GM23338 (cell line): Measurements from ENCODE around the gene WARS2. TPM values are rescaled to one million over a fixed set of nuclear protein-coding genes. Genes with fewer than 3 reads are reported as not detected.

Experiments
- ATAC-seq: fragments of 200-7000 bp; cut with Tn5 transposase; 3 replicates; pipeline ENCODE4 v1.9.1; 2020
- DNase-seq: peaks from one replicate; pipeline ENCODE4 v3.0.0-alpha.2; 2015; ENCODE audit warnings: low spot score
- H2AFZ ChIP-seq: fragments of 200-600 bp; sonication (generic); 2 replicates; pipeline ENCODE4 v1.8.0; 2016; ENCODE audit warnings: antibody characterized with exemption, mild to moderate bottlenecking, moderate library complexity
- H3F3A ChIP-seq: fragments of 200-600 bp; sonication (generic); replicated peaks from 2 replicates; pipeline ENCODE4 v1.8.0; 2017; ENCODE audit warnings: antibody characterized with exemption, mixed run types, low read depth
- H3K27ac ChIP-seq: fragments of 200-600 bp; sonication (generic); 2 replicates; pipeline ENCODE4 v1.6.1; 2016; ENCODE audit warnings: low read depth
- H3K27me3 ChIP-seq: fragments of 200-600 bp; sonication (generic); 2 replicates; pipeline ENCODE4 v1.8.0; 2016; ENCODE audit warnings: mild to moderate bottlenecking, mixed run types, moderate library complexity; ENCODE audit not compliant: insufficient read depth
- H3K36me3 ChIP-seq: fragments of 200-600 bp; sonication (generic); 2 replicates; pipeline ENCODE4 v1.8.0; 2016; ENCODE audit warnings: mild to moderate bottlenecking; ENCODE audit not compliant: insufficient read depth
- H3K4me1 ChIP-seq: fragments of 200-600 bp; sonication (generic); 2 replicates; pipeline ENCODE4 v1.8.0; 2016; ENCODE audit warnings: mild to moderate bottlenecking, moderate library complexity; ENCODE audit not compliant: insufficient read depth
- H3K4me2 ChIP-seq: fragments of 200-600 bp; sonication (generic); 2 replicates; pipeline ENCODE4 v1.7.1; 2017; ENCODE audit warnings: mixed run types
- H3K4me3 ChIP-seq: fragments of 200-600 bp; sonication (generic); 2 replicates; pipeline ENCODE4 v1.6.1; 2016; ENCODE audit warnings: mixed run types
- H3K79me2 ChIP-seq: fragments of 200-600 bp; sonication (generic); replicated peaks from 2 replicates; pipeline ENCODE4 v1.8.0; 2017; ENCODE audit warnings: mild to moderate bottlenecking; ENCODE audit not compliant: insufficient read depth
- H3K9me2 ChIP-seq: fragments of 200-600 bp; sonication (generic); 2 replicates; pipeline ENCODE4 v1.8.0; 2017; ENCODE audit not compliant: insufficient read depth
- H4K20me1 ChIP-seq: fragments of 200-600 bp; sonication (generic); replicated peaks from 2 replicates; pipeline ENCODE4 v1.8.0; 2017; ENCODE audit warnings: mild to moderate bottlenecking; ENCODE audit not compliant: insufficient read depth
- H3K27ac Mint-ChIP-seq: 2 replicates; pipeline ENCODE4 v1.8.0; 2020; ENCODE audit warnings: inconsistent platforms, mild to moderate bottlenecking, moderate library complexity, mixed read lengths
- H3K27me3 Mint-ChIP-seq: 3 replicates; pipeline ENCODE4 v1.8.0; 2022; ENCODE audit warnings: low read depth, mild to moderate bottlenecking, moderate library complexity, mixed read lengths, inconsistent platforms; ENCODE audit not compliant: insufficient read depth, poor library complexity
- H3K36me3 Mint-ChIP-seq: 3 replicates; pipeline ENCODE4 v1.8.0; 2021; ENCODE audit warnings: low read depth, mild to moderate bottlenecking, inconsistent platforms, moderate library complexity, mixed read lengths
- H3K4me1 Mint-ChIP-seq: 3 replicates; pipeline ENCODE4 v1.8.0; 2020; ENCODE audit warnings: mild to moderate bottlenecking, inconsistent platforms, mixed read lengths
- H3K4me3 Mint-ChIP-seq: 3 replicates; pipeline ENCODE4 v1.8.0; 2021; ENCODE audit warnings: moderate library complexity, mild to moderate bottlenecking, inconsistent platforms, mixed read lengths
- H3K9me3 Mint-ChIP-seq: 3 replicates; pipeline ENCODE4 v1.8.0; 2020; ENCODE audit warnings: moderate library complexity, mild to moderate bottlenecking, inconsistent platforms, mixed read lengths
- CREB1 ChIP-seq: fragments of 250-450 bp; sonication (Bioruptor Pico); IDR thresholded peaks from 2 replicates; pipeline ENCODE4 v1.5.0; 2020; ENCODE audit warnings: low read depth, mild to moderate bottlenecking, moderate library complexity
- EZH2 ChIP-seq: fragments of 200-600 bp; sonication (generic); IDR thresholded peaks from one replicate; pipeline ENCODE4 v1.8.0; 2017; ENCODE audit warnings: antibody characterized with exemption, mild to moderate bottlenecking, low read depth; ENCODE audit not compliant: unreplicated experiment
- EZH2phosphoT487 ChIP-seq: fragments of 200-600 bp; sonication (generic); IDR thresholded peaks from one replicate; pipeline ENCODE4 v1.8.1; 2018; ENCODE audit warnings: antibody characterized with exemption; ENCODE audit not compliant: unreplicated experiment
- JUNB ChIP-seq: IDR thresholded peaks from one replicate; pipeline ENCODE4 v1.6.1; 2016; ENCODE audit warnings: antibody characterized with exemption; ENCODE audit not compliant: unreplicated experiment
- NANOG ChIP-seq: IDR thresholded peaks from 2 replicates; pipeline ENCODE4 v1.6.1; 2016; ENCODE audit warnings: antibody characterized with exemption, borderline replicate concordance
- POLR2AphosphoS5 ChIP-seq: IDR thresholded peaks from 2 replicates; pipeline ENCODE4 v1.6.1; 2016; ENCODE audit warnings: antibody characterized with exemption, low read depth
- STAT1 ChIP-seq: IDR thresholded peaks from one replicate; pipeline ENCODE4 v1.6.1; 2016; ENCODE audit warnings: antibody characterized with exemption; ENCODE audit not compliant: unreplicated experiment
- ZNF114 ChIP-seq: fragments of 250-450 bp; sonication (Bioruptor Pico); IDR thresholded peaks from 2 replicates; pipeline ENCODE4 v1.5.0; 2020; ENCODE audit warnings: mild to moderate bottlenecking, moderate library complexity
- ZNF331 ChIP-seq: fragments of 250-450 bp; sonication (Bioruptor Pico); IDR thresholded peaks from 2 replicates; pipeline ENCODE4 v1.5.0; 2020; ENCODE audit warnings: low read depth, mild to moderate bottlenecking, moderate library complexity
- polyA plus RNA-seq: library from polyadenylated mRNA; unstranded; fragments of >200 nt; fragmentation: Nextera tagmentation; extraction: Ambion mirVana; gene quantifications from 2 replicates; pipeline ENCODE4 v1.2.1, GENCODE V29; 2016
- total RNA-seq: library from RNA; depleted of rRNA; stranded (reverse); fragments of >200 nt; shearing (Covaris generic); gene quantifications from 2 replicates; pipeline ENCODE4 v1.2.3, GENCODE V29; 2014
- TF ChIP-seq, protein P1 (sequence below): IDR thresholded peaks from 2 replicates; pipeline ENCODE4 v1.6.1; 2016; ENCODE audit warnings: antibody characterized with exemption
- TF ChIP-seq, protein P2 (sequence below): fragments of 250-450 bp; sonication (Bioruptor Pico); IDR thresholded peaks from 2 replicates; pipeline ENCODE4 v1.5.0; 2020; ENCODE audit warnings: mild to moderate bottlenecking, moderate library complexity
- TF ChIP-seq, protein P3 (sequence below), 2 experiments: fragments of 200-600 bp in 1 of 2; sonication (generic) in 1 of 2; conservative IDR thresholded peaks; 2 replicates each; pipeline versions ENCODE4 v1.5.1 to v1.6.1; 2016 to 2017; ENCODE audit warnings: antibody characterized with exemption in 2 of 2, low read depth in 2 of 2, mild to moderate bottlenecking in 2 of 2, moderate library complexity in 1 of 2

WARS2 gene
- total and polyA plus RNA-seq, 2 experiments from 2014 or later: 6.4 to 12.6 TPM

DNA sequence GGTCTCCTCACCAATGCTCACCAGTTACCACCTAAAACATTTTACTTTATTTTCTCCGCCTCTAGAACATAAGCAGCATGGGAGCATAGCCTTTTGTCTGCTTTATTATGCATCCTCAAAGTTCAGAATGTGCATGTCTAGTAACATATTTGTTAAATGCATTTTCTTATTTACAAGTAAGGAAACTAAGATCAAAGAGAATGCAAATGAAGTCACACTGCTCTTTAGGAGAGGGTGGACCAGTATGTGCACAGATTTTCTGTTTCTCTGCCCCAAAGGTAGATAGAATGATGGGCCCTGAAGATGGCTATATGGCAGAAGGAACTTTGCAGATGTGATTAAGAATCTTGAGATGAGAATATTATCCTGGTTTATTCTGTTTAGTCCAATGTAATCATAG lies 9.7 kb upstream of the WARS2 start:
- Mint-ChIP-seq H3K27ac (no peak overlapping the region), H3K27me3 (no peaks in the 10 kb centered on the region), H3K4me1 (peaks cover 7% of the 10 kb centered on the region), H3K4me3 (no peak overlapping the region), H3K36me3 (peaks cover 33% of the 10 kb centered on the region), H3K9me3 (peaks cover 5% of the 10 kb centered on the region)
- peaks cover 6% of the 10 kb centered on the region; the same call in 1 of the 2 replicates for H3K4me1 ChIP-seq
- H2AFZ ChIP-seq: no peak overlapping the region
- H3K4me3 ChIP-seq: no peak overlapping the region
- no peaks in the 10 kb centered on the region for H4K20me1 ChIP-seq
- H3K9me2 ChIP-seq: no peaks in the 10 kb centered on the region
- H3K36me3 ChIP-seq: no peaks in the 10 kb centered on the region; the same call in 1 of the 2 replicates
- ATAC-seq: no peak
- H3K27me3 ChIP-seq: no peaks in the 10 kb centered on the region
- no peak for TF ChIP-seq EZH2
- no peak for TF ChIP-seq STAT1
- TF ChIP-seq, protein P1, sequence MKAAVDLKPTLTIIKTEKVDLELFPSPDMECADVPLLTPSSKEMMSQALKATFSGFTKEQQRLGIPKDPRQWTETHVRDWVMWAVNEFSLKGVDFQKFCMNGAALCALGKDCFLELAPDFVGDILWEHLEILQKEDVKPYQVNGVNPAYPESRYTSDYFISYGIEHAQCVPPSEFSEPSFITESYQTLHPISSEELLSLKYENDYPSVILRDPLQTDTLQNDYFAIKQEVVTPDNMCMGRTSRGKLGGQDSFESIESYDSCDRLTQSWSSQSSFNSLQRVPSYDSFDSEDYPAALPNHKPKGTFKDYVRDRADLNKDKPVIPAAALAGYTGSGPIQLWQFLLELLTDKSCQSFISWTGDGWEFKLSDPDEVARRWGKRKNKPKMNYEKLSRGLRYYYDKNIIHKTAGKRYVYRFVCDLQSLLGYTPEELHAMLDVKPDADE: no peak
- no peak for TF ChIP-seq ZNF114 (CRISPR knock-in tag)
- TF ChIP-seq CREB1 (CRISPR knock-in tag): no peak
- DNase-seq: no peak
- H3K4me2 ChIP-seq: no peak overlapping the region
- H3K79me2 ChIP-seq: no peaks in the 10 kb centered on the region; the same call in 1 of the 2 replicates
- H3K27ac ChIP-seq: no peak overlapping the region
- H3F3A ChIP-seq: no peaks in the 10 kb centered on the region

DNA sequence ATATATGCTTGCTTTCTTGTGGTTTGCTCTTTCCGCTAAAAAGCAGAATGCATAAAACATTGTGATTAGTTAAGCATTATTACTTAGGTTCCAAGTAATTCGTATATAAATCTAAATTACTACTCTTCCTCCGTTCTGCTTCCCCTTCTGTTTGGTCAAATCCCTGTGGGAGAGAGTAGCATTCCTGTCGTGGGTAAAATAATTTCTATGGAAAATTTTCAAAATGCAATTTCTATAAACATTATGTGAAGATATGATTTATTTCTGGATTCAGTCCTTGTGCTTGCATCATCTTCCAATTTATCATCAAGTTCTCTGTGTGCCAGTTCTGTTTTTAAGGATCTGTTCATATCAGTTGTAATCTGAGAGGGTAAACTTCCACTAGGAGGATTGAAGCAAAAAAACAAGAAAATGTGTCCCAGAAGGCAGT lies 7.2 kb upstream of the WARS2 start:
- H3K9me3 Mint-ChIP-seq: no peaks in the 10 kb centered on the region; the same call in 2 of the 3 replicates
- DNase-seq (no peak), ATAC-seq (no peak)
- no peaks in the 10 kb centered on the region for H3K27me3 Mint-ChIP-seq
- no peak overlapping the region for H3K4me3 ChIP-seq
- H3K9me2 ChIP-seq: no peaks in the 10 kb centered on the region
- H3K4me3 Mint-ChIP-seq: no peak overlapping the region
- no peak overlapping the region for H3K27ac ChIP-seq
- no peaks in the 10 kb centered on the region for H4K20me1 ChIP-seq
- H3K79me2 ChIP-seq: no peaks in the 10 kb centered on the region
- H3K4me1 ChIP-seq: peaks cover 6% of the 10 kb centered on the region; the same call in 1 of the 2 replicates
- peaks cover 18% of the 10 kb centered on the region for H3K36me3 Mint-ChIP-seq
- H3K27me3 ChIP-seq: no peaks in the 10 kb centered on the region
- peaks cover 7% of the 10 kb centered on the region for H3K4me1 Mint-ChIP-seq
- H2AFZ ChIP-seq: no peak overlapping the region
- no peak overlapping the region for H3K27ac Mint-ChIP-seq
- no peaks in the 10 kb centered on the region for H3F3A ChIP-seq
- H3K36me3 ChIP-seq: no peaks in the 10 kb centered on the region; the same call in 1 of the 2 replicates
- no peak overlapping the region for H3K4me2 ChIP-seq
- no peak for TF ChIP-seq NANOG
- TF ChIP-seq JUNB: no peak
- no peak for TF ChIP-seq ZNF331 (CRISPR knock-in tag)
- TF ChIP-seq, protein P2, sequence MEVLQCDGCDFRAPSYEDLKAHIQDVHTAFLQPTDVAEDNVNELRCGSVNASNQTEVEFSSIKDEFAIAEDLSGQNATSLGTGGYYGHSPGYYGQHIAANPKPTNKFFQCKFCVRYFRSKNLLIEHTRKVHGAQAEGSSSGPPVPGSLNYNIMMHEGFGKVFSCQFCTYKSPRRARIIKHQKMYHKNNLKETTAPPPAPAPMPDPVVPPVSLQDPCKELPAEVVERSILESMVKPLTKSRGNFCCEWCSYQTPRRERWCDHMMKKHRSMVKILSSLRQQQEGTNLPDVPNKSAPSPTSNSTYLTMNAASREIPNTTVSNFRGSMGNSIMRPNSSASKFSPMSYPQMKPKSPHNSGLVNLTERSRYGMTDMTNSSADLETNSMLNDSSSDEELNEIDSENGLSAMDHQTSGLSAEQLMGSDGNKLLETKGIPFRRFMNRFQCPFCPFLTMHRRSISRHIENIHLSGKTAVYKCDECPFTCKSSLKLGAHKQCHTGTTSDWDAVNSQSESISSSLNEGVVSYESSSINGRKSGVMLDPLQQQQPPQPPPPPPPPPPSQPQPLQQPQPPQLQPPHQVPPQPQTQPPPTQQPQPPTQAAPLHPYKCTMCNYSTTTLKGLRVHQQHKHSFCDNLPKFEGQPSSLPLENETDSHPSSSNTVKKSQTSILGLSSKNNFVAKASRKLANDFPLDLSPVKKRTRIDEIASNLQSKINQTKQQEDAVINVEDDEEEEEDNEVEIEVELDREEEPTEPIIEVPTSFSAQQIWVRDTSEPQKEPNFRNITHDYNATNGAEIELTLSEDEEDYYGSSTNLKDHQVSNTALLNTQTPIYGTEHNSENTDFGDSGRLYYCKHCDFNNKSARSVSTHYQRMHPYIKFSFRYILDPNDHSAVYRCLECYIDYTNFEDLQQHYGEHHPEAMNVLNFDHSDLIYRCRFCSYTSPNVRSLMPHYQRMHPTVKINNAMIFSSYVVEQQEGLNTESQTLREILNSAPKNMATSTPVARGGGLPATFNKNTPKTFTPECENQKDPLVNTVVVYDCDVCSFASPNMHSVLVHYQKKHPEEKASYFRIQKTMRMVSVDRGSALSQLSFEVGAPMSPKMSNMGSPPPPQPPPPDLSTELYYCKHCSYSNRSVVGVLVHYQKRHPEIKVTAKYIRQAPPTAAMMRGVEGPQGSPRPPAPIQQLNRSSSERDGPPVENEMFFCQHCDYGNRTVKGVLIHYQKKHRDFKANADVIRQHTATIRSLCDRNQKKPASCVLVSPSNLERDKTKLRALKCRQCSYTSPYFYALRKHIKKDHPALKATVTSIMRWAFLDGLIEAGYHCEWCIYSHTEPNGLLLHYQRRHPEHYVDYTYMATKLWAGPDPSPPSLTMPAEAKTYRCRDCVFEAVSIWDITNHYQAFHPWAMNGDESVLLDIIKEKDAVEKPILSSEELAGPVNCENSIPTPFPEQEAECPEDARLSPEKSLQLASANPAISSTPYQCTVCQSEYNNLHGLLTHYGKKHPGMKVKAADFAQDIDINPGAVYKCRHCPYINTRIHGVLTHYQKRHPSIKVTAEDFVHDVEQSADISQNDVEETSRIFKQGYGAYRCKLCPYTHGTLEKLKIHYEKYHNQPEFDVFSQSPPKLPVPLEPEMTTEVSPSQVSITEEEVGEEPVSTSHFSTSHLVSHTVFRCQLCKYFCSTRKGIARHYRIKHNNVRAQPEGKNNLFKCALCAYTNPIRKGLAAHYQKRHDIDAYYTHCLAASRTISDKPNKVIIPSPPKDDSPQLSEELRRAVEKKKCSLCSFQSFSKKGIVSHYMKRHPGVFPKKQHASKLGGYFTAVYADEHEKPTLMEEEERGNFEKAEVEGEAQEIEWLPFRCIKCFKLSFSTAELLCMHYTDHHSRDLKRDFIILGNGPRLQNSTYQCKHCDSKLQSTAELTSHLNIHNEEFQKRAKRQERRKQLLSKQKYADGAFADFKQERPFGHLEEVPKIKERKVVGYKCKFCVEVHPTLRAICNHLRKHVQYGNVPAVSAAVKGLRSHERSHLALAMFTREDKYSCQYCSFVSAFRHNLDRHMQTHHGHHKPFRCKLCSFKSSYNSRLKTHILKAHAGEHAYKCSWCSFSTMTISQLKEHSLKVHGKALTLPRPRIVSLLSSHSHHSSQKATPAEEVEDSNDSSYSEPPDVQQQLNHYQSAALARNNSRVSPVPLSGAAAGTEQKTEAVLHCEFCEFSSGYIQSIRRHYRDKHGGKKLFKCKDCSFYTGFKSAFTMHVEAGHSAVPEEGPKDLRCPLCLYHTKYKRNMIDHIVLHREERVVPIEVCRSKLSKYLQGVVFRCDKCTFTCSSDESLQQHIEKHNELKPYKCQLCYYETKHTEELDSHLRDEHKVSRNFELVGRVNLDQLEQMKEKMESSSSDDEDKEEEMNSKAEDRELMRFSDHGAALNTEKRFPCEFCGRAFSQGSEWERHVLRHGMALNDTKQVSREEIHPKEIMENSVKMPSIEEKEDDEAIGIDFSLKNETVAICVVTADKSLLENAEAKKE (CRISPR knock-in tag): no peak
- TF ChIP-seq, protein P1: no peak
- TF ChIP-seq EZH2: no peak
- TF ChIP-seq, protein P3, sequence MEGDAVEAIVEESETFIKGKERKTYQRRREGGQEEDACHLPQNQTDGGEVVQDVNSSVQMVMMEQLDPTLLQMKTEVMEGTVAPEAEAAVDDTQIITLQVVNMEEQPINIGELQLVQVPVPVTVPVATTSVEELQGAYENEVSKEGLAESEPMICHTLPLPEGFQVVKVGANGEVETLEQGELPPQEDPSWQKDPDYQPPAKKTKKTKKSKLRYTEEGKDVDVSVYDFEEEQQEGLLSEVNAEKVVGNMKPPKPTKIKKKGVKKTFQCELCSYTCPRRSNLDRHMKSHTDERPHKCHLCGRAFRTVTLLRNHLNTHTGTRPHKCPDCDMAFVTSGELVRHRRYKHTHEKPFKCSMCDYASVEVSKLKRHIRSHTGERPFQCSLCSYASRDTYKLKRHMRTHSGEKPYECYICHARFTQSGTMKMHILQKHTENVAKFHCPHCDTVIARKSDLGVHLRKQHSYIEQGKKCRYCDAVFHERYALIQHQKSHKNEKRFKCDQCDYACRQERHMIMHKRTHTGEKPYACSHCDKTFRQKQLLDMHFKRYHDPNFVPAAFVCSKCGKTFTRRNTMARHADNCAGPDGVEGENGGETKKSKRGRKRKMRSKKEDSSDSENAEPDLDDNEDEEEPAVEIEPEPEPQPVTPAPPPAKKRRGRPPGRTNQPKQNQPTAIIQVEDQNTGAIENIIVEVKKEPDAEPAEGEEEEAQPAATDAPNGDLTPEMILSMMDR (conservative IDR thresholded peaks at IDR 0.05; ENCODE audit: low read depth in 2 of 2): no peak
- TF ChIP-seq CREB1 (CRISPR knock-in tag): no peak
- TF ChIP-seq POLR2AphosphoS5: no peak
- no peak for TF ChIP-seq EZH2phosphoT487
